Measurements from ENCODE around the gene COL25A1. TPM values are rescaled to one million over a fixed set of nuclear protein-coding genes. Genes with fewer than 3 reads are reported as not detected.

COL25A1 gene
- polyA plus RNA-seq, 1 experiment, result not detected

GRCh38 chr4:108763226-108763593, 539.2 kb downstream of the COL25A1 start:
- DNase-seq (ENCODE audit: low read depth), result no peak
- POLR2A ChIA-PET, result no interaction called here
- Histone ChIP-seq H3K27me3 (ENCODE audit: control insufficient read depth, insufficient read depth, low read length) (peaks cover 14% of the 10 kb centered on the region), H3K4me3 (ENCODE audit: low read depth, low read length) (peak overlapping the region; percentile 44), H3K36me3 (ENCODE audit: control insufficient read depth, insufficient read depth, low read length) (no peaks in the 10 kb centered on the region)
- TF ChIP-seq, protein P1, sequence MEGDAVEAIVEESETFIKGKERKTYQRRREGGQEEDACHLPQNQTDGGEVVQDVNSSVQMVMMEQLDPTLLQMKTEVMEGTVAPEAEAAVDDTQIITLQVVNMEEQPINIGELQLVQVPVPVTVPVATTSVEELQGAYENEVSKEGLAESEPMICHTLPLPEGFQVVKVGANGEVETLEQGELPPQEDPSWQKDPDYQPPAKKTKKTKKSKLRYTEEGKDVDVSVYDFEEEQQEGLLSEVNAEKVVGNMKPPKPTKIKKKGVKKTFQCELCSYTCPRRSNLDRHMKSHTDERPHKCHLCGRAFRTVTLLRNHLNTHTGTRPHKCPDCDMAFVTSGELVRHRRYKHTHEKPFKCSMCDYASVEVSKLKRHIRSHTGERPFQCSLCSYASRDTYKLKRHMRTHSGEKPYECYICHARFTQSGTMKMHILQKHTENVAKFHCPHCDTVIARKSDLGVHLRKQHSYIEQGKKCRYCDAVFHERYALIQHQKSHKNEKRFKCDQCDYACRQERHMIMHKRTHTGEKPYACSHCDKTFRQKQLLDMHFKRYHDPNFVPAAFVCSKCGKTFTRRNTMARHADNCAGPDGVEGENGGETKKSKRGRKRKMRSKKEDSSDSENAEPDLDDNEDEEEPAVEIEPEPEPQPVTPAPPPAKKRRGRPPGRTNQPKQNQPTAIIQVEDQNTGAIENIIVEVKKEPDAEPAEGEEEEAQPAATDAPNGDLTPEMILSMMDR (IDR thresholded peaks at IDR 0.05; ENCODE audit: insufficient read depth, low read depth, low read length), result no peak
- CTCF ChIA-PET, result no interaction called here

GRCh38 chr4:108762559-108763225, 539.8 kb downstream of the COL25A1 start, which contains the start of gene ETNPPL:
Gene ETNPPL, minus strand, starts transcription at chr4:108763053. Its CDS starts 155 bp downstream, at chr4:108762898.
- POLR2A ChIA-PET, result no interaction called here

More at GRCh38 chr4:108762559-108763225, 539.8 kb downstream of the COL25A1 start, which contains the start of gene ETNPPL:
- DNase-seq (ENCODE audit: low read depth), result no peak
- TF ChIP-seq, protein P1 (IDR thresholded peaks at IDR 0.05; ENCODE audit: insufficient read depth, low read depth, low read length), result no peak
- H3K27me3 ChIP-seq (ENCODE audit: control insufficient read depth, insufficient read depth, low read length), result peaks cover 14% of the 10 kb centered on the region
- no peaks in the 10 kb centered on the region for H3K36me3 ChIP-seq (ENCODE audit: control insufficient read depth, insufficient read depth, low read length)
- CTCF ChIA-PET, result interaction anchor here (1.0 kb wide), 1 partner anchor 323 kb away, joined by 3 read pairs; no protein-coding TSS in a partner anchor
- peak within 1 kb of the TSS; percentile 44 for H3K4me3 ChIP-seq (ENCODE audit: low read depth, low read length)

Other genes with a start within 250 kb of the COL25A1 start
- 43.1 and 53.6 TPM in 2 replicates for gene SEC24B, start 131.2 kb upstream of the COL25A1 start, polyA plus RNA-seq (2011; rRNA removed)

Data from BJ (cell line).